Measurements from ENCODE around the gene CAMK4. TPM values are rescaled to one million over a fixed set of nuclear protein-coding genes. Genes with fewer than 3 reads are reported as not detected.
A peak's percentile ranks its signal among the peaks of the same experiment; 100 is the strongest.

The CAMK4 gene
- total and polyA plus RNA-seq, 2 donors: 30.7 to 107 TPM

- Histone ChIP-seq H3K27me3 (ENCODE audit: control insufficient read depth in 2 of 2, insufficient read depth in 1 of 2, low read length in 1 of 2) (no peaks in the 10 kb centered on the region), H3K36me3 (ENCODE audit: control insufficient read depth in 2 of 2, insufficient read depth in 2 of 2, low read length in 1 of 2) (peaks cover 5 to 32% of the 10 kb centered on the region in 2 donors), H3K4me1 (ENCODE audit: control insufficient read depth in 2 of 2, insufficient read depth in 2 of 2, low read length in 2 of 2) (peaks cover 0 to 3% of the 10 kb centered on the region in 2 donors), H3K27ac (ENCODE audit: low read depth in 1 of 2, low read length in 1 of 2) (no peak overlapping the region), H3K9me3 (ENCODE audit: control insufficient read depth in 2 of 2, insufficient read depth in 1 of 2, low read length in 1 of 2) (peaks cover 0 to under 1% of the 10 kb centered on the region in 2 donors), H3K4me3 (ENCODE audit: low read length in 2 of 2) (no peak overlapping the region)
- DNase-seq (ENCODE audit: low read depth in 6 of 9, low spot score in 9 of 9): no peak
- WGBS: 87% methylated on average over 2 of the region's 2 CpGs
Observed at GRCh38 chr5:111422245-111422644, 198.1 kb downstream of the CAMK4 start.

- WGBS: 94% methylated on average over 4 of the region's 4 CpGs
- no peak for DNase-seq (ENCODE audit: low read depth in 6 of 9, low spot score in 9 of 9)
Observed at GRCh38 chr5:111422747-111423720, 198.8 kb downstream of the CAMK4 start.

GRCh38 chr5:111425205-111425604 lies 201.0 kb downstream of the CAMK4 start:
- H3K4me1 ChIP-seq (ENCODE audit: control insufficient read depth in 2 of 2, insufficient read depth in 2 of 2, low read length in 2 of 2): peaks cover 0 to 3% of the 10 kb centered on the region in 2 donors
- no peak overlapping the region for H3K4me3 ChIP-seq (ENCODE audit: low read length in 2 of 2)
- H3K36me3 ChIP-seq (ENCODE audit: control insufficient read depth in 2 of 2, insufficient read depth in 2 of 2, low read length in 1 of 2): peaks cover 12 to 38% of the 10 kb centered on the region in 2 donors
- WGBS: 87% methylated on average over 1 of the region's 1 CpG
- H3K9me3 ChIP-seq (ENCODE audit: control insufficient read depth in 2 of 2, insufficient read depth in 1 of 2, low read length in 1 of 2): peaks cover 1 to 7% of the 10 kb centered on the region in 2 donors
- no peaks in the 10 kb centered on the region for H3K27me3 ChIP-seq (ENCODE audit: control insufficient read depth in 2 of 2, insufficient read depth in 1 of 2, low read length in 1 of 2)
- H3K27ac ChIP-seq (ENCODE audit: low read depth in 1 of 2, low read length in 1 of 2): no peak overlapping the region
- DNase-seq (ENCODE audit: low read depth in 6 of 9, low spot score in 9 of 9): peak in 4 of 9 donors; percentile 4 to 37 (median 14)

More at GRCh38 chr5:111422747-111423720, 198.8 kb downstream of the CAMK4 start:
- no peak overlapping the region for H3K27ac ChIP-seq (ENCODE audit: low read depth in 1 of 2, low read length in 1 of 2)
- peaks cover 1 to 7% of the 10 kb centered on the region in 2 donors for H3K9me3 ChIP-seq (ENCODE audit: control insufficient read depth in 2 of 2, insufficient read depth in 1 of 2, low read length in 1 of 2)
- no peak overlapping the region for H3K4me3 ChIP-seq (ENCODE audit: low read length in 2 of 2)
- no peaks in the 10 kb centered on the region for H3K27me3 ChIP-seq (ENCODE audit: control insufficient read depth in 2 of 2, insufficient read depth in 1 of 2, low read length in 1 of 2)
- peaks cover 0 to 3% of the 10 kb centered on the region in 2 donors for H3K4me1 ChIP-seq (ENCODE audit: control insufficient read depth in 2 of 2, insufficient read depth in 2 of 2, low read length in 2 of 2)
- H3K36me3 ChIP-seq (ENCODE audit: control insufficient read depth in 2 of 2, insufficient read depth in 2 of 2, low read length in 1 of 2): peaks cover 12 to 36% of the 10 kb centered on the region in 2 donors

- H3K27me3 ChIP-seq (ENCODE audit: control insufficient read depth in 2 of 2, insufficient read depth in 1 of 2, low read length in 1 of 2): no peaks in the 10 kb centered on the region
- no peak for DNase-seq (ENCODE audit: low read depth in 6 of 9, low spot score in 9 of 9)
- 97% methylated on average over 5 of the region's 5 CpGs for WGBS
- no peak overlapping the region for H3K27ac ChIP-seq (ENCODE audit: low read depth in 1 of 2, low read length in 1 of 2)
- no peak overlapping the region for H3K4me3 ChIP-seq (ENCODE audit: low read length in 2 of 2)
- peaks cover 1 to 7% of the 10 kb centered on the region in 2 donors for H3K9me3 ChIP-seq (ENCODE audit: control insufficient read depth in 2 of 2, insufficient read depth in 1 of 2, low read length in 1 of 2)
- peaks cover 12 to 26% of the 10 kb centered on the region in 2 donors for H3K36me3 ChIP-seq (ENCODE audit: control insufficient read depth in 2 of 2, insufficient read depth in 2 of 2, low read length in 1 of 2)
- peaks cover 0 to 3% of the 10 kb centered on the region in 2 donors for H3K4me1 ChIP-seq (ENCODE audit: control insufficient read depth in 2 of 2, insufficient read depth in 2 of 2, low read length in 2 of 2)
Observed at GRCh38 chr5:111427762-111428161, 203.6 kb downstream of the CAMK4 start.

- H3K4me1 ChIP-seq (ENCODE audit: control insufficient read depth in 2 of 2, insufficient read depth in 2 of 2, low read length in 2 of 2): no peaks in the 10 kb centered on the region
- DNase-seq (ENCODE audit: low read depth in 6 of 9, low spot score in 9 of 9): no peak
- H3K4me3 ChIP-seq (ENCODE audit: low read length in 2 of 2): no peak overlapping the region
- H3K27ac ChIP-seq (ENCODE audit: low read depth in 1 of 2, low read length in 1 of 2): no peak overlapping the region
- no peaks in the 10 kb centered on the region for H3K27me3 ChIP-seq (ENCODE audit: control insufficient read depth in 2 of 2, insufficient read depth in 1 of 2, low read length in 1 of 2)
- H3K36me3 ChIP-seq (ENCODE audit: control insufficient read depth in 2 of 2, insufficient read depth in 2 of 2, low read length in 1 of 2): peaks cover under 1 to 19% of the 10 kb centered on the region in 2 donors
- no peaks in the 10 kb centered on the region for H3K9me3 ChIP-seq (ENCODE audit: control insufficient read depth in 2 of 2, insufficient read depth in 1 of 2, low read length in 1 of 2)
Observed at GRCh38 chr5:111432883-111433536, 208.8 kb downstream of the CAMK4 start.

- no peaks in the 10 kb centered on the region for H3K9me3 ChIP-seq (ENCODE audit: control insufficient read depth in 2 of 2, insufficient read depth in 1 of 2, low read length in 1 of 2)
- no peaks in the 10 kb centered on the region for H3K4me1 ChIP-seq (ENCODE audit: control insufficient read depth in 2 of 2, insufficient read depth in 2 of 2, low read length in 2 of 2)
- no peak overlapping the region for H3K4me3 ChIP-seq (ENCODE audit: low read length in 2 of 2)
- no peak for DNase-seq (ENCODE audit: low read depth in 6 of 9, low spot score in 9 of 9)
- no peak overlapping the region for H3K27ac ChIP-seq (ENCODE audit: low read depth in 1 of 2, low read length in 1 of 2)
- 95% methylated on average over 1 of the region's 1 CpG for WGBS
- H3K27me3 ChIP-seq (ENCODE audit: control insufficient read depth in 2 of 2, insufficient read depth in 1 of 2, low read length in 1 of 2): no peaks in the 10 kb centered on the region
- H3K36me3 ChIP-seq (ENCODE audit: control insufficient read depth in 2 of 2, insufficient read depth in 2 of 2, low read length in 1 of 2): peaks cover 0 to 27% of the 10 kb centered on the region in 2 donors
Observed at GRCh38 chr5:111434800-111435199, 210.6 kb downstream of the CAMK4 start.

- Histone ChIP-seq H3K4me3 (ENCODE audit: low read length in 2 of 2) (no peak overlapping the region), H3K27me3 (ENCODE audit: control insufficient read depth in 2 of 2, insufficient read depth in 1 of 2, low read length in 1 of 2) (no peaks in the 10 kb centered on the region), H3K36me3 (ENCODE audit: control insufficient read depth in 2 of 2, insufficient read depth in 2 of 2, low read length in 1 of 2) (peaks cover 3 to 37% of the 10 kb centered on the region in 2 donors), H3K9me3 (ENCODE audit: control insufficient read depth in 2 of 2, insufficient read depth in 1 of 2, low read length in 1 of 2) (no peaks in the 10 kb centered on the region), H3K27ac (ENCODE audit: low read depth in 1 of 2, low read length in 1 of 2) (no peak overlapping the region), H3K4me1 (ENCODE audit: control insufficient read depth in 2 of 2, insufficient read depth in 2 of 2, low read length in 2 of 2) (no peaks in the 10 kb centered on the region)
- 98% methylated on average over 1 of the region's 1 CpG for WGBS
- no peak for DNase-seq (ENCODE audit: low read depth in 6 of 9, low spot score in 9 of 9)
Observed at GRCh38 chr5:111439473-111440075, 215.4 kb downstream of the CAMK4 start.

GRCh38 chr5:111447099-111447498 lies 222.9 kb downstream of the CAMK4 start:
- H3K27me3 ChIP-seq (ENCODE audit: control insufficient read depth in 2 of 2, insufficient read depth in 1 of 2, low read length in 1 of 2): no peaks in the 10 kb centered on the region
- no peaks in the 10 kb centered on the region for H3K9me3 ChIP-seq (ENCODE audit: control insufficient read depth in 2 of 2, insufficient read depth in 1 of 2, low read length in 1 of 2)
- H3K36me3 ChIP-seq (ENCODE audit: control insufficient read depth in 2 of 2, insufficient read depth in 2 of 2, low read length in 1 of 2): peaks cover 17 to 64% of the 10 kb centered on the region in 2 donors
- DNase-seq (ENCODE audit: low read depth in 6 of 9, low spot score in 9 of 9): no peak
- peaks cover 5 to 6% of the 10 kb centered on the region in 2 donors for H3K4me1 ChIP-seq (ENCODE audit: control insufficient read depth in 2 of 2, insufficient read depth in 2 of 2, low read length in 2 of 2)
- no peak overlapping the region for H3K27ac ChIP-seq (ENCODE audit: low read depth in 1 of 2, low read length in 1 of 2)
- WGBS: 99% methylated on average over 1 of the region's 1 CpG
- H3K4me3 ChIP-seq (ENCODE audit: low read length in 2 of 2): no peak overlapping the region
